Measurements from ENCODE around the gene MAPK12. TPM values are rescaled to one million over a fixed set of nuclear protein-coding genes. Genes with fewer than 3 reads are reported as not detected.

The MAPK12 gene
- polyA plus RNA-seq, 1 experiment = 26.6 TPM

GRCh38 chr22:50218153-50218995 lies 43.1 kb downstream of the MAPK12 start:
- CTCF ChIA-PET = no interaction called here

GRCh38 chr22:50217543-50218152 lies 43.8 kb downstream of the MAPK12 start:
- TF ChIP-seq CTCF (IDR thresholded peaks at IDR 0.05; ENCODE audit: low read depth, low read length) = no peak
- POLR2A ChIA-PET = no interaction called here
- no peak for DNase-seq (ENCODE audit: low read depth, low spot score)
- H3K27ac ChIP-seq (ENCODE audit: low read depth, low read length) = no peak overlapping the region
- H3K4me3 ChIP-seq (ENCODE audit: low read depth, low read length) = no peak overlapping the region
- H3K9me3 ChIP-seq (ENCODE audit: control insufficient read depth, insufficient read depth, low read length) = peaks cover 16% of the 10 kb centered on the region; the same call in 1 of the 2 replicates
- CTCF ChIA-PET = no interaction called here
- no peaks in the 10 kb centered on the region for H3K27me3 ChIP-seq (ENCODE audit: control insufficient read depth, insufficient read depth, low read length)

More at GRCh38 chr22:50218153-50218995, 43.1 kb downstream of the MAPK12 start:
- Histone ChIP-seq H3K4me3 (ENCODE audit: low read depth, low read length) (no peak overlapping the region), H3K27ac (ENCODE audit: low read depth, low read length) (no peak overlapping the region), H3K9me3 (ENCODE audit: control insufficient read depth, insufficient read depth, low read length) (peaks cover 16% of the 10 kb centered on the region; the same call in 1 of the 2 replicates), H3K27me3 (ENCODE audit: control insufficient read depth, insufficient read depth, low read length) (no peaks in the 10 kb centered on the region)
- no peak for DNase-seq (ENCODE audit: low read depth, low spot score)
- POLR2A ChIA-PET = no interaction called here
- TF ChIP-seq CTCF (IDR thresholded peaks at IDR 0.05; ENCODE audit: low read depth, low read length) = no peak

- no peaks in the 10 kb centered on the region for H3K27me3 ChIP-seq (ENCODE audit: control insufficient read depth, insufficient read depth, low read length)
- ChIA-PET POLR2A (no interaction called here), CTCF (no interaction called here)
- no peak overlapping the region for H3K4me3 ChIP-seq (ENCODE audit: low read depth, low read length)
- H3K9me3 ChIP-seq (ENCODE audit: control insufficient read depth, insufficient read depth, low read length) = peaks cover 16% of the 10 kb centered on the region; the same call in 1 of the 2 replicates
- TF ChIP-seq CTCF (IDR thresholded peaks at IDR 0.05; ENCODE audit: low read depth, low read length) = no peak
- H3K27ac ChIP-seq (ENCODE audit: low read depth, low read length) = no peak overlapping the region
- DNase-seq (ENCODE audit: low read depth, low spot score) = no peak
Measured at GRCh38 chr22:50216684-50217520, 44.6 kb downstream of the MAPK12 start.

GRCh38 chr22:50216055-50216683 lies 45.3 kb downstream of the MAPK12 start:
- ChIA-PET CTCF (no interaction called here), POLR2A (no interaction called here)
- no peak overlapping the region for H3K27ac ChIP-seq (ENCODE audit: low read depth, low read length)
- no peak for DNase-seq (ENCODE audit: low read depth, low spot score)
- H3K27me3 ChIP-seq (ENCODE audit: control insufficient read depth, insufficient read depth, low read length) = no peaks in the 10 kb centered on the region
- H3K9me3 ChIP-seq (ENCODE audit: control insufficient read depth, insufficient read depth, low read length) = peaks cover 15% of the 10 kb centered on the region; the same call in 1 of the 2 replicates
- H3K4me3 ChIP-seq (ENCODE audit: low read depth, low read length) = no peak overlapping the region
- no peak for TF ChIP-seq CTCF (IDR thresholded peaks at IDR 0.05; ENCODE audit: low read depth, low read length)

Measured in AG04450 (cell line).